Measurements from ENCODE around the gene ARHGAP22.

The ARHGAP22 gene

GRCh38 chr10:48495282-48496045 lies 109.4 kb downstream of the ARHGAP22 start:
- no peak for DNase-seq

DNA sequence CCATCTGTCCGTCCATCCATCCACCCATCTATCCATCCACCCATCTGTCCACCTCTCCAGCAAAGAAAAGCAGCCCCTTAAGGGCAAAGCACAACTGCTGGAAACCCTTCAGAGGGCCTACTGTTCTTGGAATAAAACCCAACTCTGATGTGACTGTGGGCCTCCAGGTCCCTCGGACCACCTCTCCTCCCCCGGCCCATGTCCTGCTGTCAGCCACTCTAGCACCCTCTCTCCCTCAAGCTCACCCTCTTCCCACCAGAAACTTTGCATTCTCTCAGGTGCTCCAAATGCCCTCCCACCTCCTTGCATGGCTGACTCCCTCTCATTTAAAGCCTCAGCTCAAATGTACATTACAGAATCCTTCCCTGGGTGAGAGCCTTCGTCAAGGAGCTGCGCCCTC lies 110.3 kb downstream of the ARHGAP22 start:
- DNase-seq = no peak

- DNase-seq = no peak
Observed at GRCh38 chr10:48494073-48494472, 110.8 kb downstream of the ARHGAP22 start.

GRCh38 chr10:48493083-48493871 lies 111.6 kb downstream of the ARHGAP22 start:
- DNase-seq = no peak

DNA sequence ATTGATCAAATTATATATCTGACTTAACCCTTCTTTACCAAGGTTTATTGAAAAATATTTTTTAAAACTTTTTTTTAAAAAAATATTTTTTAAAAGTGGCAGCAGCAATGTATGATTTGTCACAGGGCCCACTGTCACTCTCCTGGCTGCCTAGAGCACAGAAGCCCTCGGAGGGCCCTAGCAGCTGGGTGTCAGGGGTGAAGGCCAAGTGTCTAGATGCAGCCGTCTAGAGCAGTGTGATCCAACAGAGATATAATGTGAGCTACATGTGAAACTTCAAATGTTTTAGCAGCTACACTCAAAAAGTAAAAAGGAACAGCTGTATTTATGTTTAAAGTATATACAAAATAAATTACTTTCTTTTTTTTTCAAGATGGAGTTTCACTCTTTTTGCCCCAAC lies 112.7 kb downstream of the ARHGAP22 start:
- DNase-seq = no peak

DNA sequence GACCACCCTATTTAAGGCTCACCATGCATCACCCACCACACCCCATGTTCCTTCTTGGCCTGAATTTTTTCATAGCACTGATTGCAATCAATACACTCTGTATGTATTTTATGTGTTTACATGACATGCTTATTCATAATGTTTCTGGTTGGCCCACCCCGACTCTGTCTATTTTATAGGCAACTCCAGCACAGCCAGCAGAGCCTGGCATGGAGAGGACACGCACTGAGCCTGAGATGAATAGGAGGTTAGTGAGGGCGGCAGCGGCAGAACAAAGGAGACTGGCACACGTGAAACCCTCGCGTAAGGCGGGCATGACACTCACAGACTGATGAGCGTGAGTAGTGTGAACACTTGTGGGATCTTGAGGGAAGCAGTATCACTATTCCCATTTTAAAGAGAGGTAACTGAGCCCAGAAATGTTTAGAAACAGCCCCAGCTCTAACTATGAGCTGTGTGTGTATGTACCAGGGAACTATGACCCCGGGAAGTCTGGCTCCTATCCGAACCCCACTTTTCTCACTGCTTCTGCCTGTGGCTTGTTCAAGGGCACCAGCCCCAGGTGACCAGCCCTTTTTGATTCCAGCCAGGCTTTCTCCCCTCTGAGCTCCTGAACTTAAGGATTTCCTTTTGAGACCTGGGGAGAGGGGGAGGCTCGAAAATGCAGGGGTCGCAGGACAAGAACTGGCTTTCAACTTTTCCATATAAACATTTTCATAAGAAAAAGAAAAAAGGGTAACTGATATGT lies 113.3 kb downstream of the ARHGAP22 start:
- no peak for DNase-seq

DNA sequence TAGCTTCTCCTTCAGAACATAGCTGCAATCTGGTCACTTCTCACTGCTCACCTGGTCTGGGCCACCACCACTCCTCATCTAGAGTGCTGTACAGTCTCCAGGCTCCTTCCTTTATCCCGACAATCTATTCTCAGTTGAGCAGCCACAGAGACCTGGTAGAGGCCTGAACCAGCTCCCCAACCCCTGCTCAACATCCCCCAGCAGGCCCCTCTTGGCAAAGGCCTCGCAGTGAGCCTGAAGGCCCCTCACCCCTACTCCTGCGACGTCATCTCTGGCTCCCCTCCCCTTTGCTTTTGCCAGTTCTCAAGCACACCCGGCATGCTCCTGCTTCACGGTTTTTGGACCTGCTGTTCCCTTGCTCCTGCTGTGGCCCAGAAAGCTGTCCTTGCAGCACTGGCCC lies 113.9 kb downstream of the ARHGAP22 start:
- DNase-seq = no peak

GRCh38 chr10:48490571-48490940 lies 114.3 kb downstream of the ARHGAP22 start:
- no peak for DNase-seq

DNA sequence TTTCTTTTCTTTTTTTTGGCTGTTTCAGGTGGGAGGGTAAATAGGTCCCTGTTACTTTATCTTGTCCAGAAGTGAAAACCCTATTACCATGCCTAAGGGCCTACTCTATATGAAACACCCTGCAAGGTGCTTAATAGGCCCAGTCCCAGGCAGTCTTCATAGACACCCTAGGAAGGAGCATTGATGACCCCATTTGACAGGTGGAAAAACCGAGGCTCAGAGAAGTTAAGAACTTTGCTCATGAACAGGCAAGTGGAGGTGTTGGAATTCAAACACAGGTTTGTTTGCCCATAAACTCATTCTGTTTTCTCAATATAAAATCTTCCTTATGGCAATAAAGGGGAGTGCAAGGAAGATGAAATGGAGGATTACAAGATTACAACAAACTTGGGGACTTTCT lies 115.8 kb downstream of the ARHGAP22 start:
- no peak for DNase-seq

DNA sequence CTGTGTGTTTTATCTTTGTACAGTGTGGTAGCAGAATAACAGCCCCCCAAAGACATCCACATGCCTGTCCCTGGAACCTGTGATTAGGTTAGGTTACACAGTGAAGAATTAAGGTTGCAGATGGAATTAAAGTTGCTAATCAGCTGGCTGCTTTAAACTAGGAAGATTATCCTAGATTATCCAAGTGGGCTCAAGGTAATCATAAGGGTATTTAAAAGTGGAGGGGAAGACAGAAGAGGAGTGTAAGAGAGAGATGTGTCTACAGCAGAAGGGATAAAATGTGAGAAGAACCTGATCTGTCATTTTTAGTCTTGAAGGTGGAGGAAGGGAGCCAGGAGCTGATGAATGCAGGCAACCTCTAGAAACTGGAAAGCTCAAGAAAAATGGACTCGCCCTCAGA lies 117.6 kb downstream of the ARHGAP22 start:
- DNase-seq = no peak

DNA sequence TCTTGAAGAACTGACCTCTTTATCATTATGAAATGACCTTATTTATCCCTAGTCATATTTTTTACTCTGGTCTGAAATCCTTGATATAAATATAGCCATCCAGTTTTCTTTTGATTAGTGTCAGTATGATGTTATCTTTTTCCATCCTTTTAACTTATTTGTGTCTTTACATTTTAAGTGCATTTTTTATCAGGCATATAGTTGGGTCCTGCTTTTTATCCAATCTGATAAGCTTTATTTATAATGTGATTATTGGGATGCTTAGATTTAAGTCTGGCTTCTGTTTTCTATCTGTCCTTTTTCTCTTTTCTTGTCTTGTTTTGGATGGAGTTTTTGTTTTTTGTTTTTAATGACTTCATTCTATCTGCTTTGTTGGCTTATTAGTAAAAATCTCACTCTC lies 119.2 kb downstream of the ARHGAP22 start:
- DNase-seq = no peak

DNA sequence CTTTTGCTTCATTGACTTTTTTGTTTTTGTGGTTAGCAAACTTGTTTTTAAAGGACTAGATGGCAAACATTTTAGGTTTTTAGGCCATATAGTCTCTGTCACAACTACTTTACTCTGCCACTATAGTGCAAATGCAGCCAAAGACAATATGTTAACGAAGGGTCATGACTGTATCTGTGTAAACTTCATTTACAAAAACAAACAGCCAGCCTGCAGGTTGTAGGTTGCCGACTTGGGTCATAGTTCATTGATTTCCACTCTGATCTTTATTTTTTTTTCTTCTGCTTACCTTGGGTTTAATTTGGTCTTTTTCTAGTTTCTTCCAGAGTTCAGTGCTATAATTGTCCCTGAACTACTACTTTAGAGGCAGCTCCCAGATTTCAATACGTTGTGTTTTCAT lies 120.0 kb downstream of the ARHGAP22 start:
- no peak for DNase-seq

GRCh38 chr10:48482207-48482606 lies 122.7 kb downstream of the ARHGAP22 start:
- no peak for DNase-seq

- no peak for DNase-seq
Observed at GRCh38 chr10:48481385-48481784, 123.5 kb downstream of the ARHGAP22 start.

DNA sequence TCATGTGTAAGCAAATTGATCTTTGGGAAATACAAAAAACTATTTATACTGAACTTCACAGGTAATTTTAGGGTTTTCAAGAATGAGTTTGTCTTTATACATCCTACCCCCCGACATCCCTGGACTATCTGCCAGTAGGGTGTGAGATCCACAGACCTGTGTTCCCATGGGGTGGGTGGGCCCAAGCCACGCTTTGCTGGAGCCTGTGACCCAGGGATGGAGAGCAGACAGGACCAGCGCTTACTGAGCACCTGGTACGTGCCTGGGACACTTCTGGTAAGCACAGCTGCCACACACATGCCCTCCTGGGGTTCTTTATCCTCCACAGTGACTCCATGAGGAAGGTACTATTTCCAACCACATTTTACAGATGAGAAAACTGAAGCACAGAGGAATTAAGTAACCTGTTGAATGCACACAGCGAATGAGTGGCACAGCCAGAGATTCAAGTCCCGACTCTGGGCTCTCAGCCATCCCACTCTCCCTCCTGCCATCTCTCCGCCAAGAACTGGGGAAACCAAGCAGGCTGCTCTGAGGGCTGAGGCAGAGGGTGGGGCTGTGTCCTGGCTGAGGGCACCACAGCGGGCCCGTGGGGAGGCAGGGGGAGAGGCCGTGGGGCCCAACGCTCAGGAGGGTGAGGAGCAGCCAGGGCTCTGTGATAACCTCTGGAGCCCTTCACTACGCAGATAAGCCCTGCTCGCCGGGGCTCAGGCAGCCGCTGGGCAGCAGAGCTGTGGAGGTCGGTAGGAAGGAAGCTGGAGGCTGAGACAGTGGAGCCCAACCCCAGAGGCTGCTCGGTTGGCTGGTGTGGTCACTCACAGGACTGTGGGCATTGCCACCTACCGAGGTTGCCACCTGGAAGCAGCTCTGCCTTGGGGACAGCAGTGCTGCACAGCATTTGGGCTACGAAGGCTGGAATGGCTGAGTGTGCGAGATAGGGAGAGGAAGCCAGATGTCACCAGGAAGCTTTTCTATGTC lies 124.2 kb downstream of the ARHGAP22 start:
- DNase-seq = no peak

DNA sequence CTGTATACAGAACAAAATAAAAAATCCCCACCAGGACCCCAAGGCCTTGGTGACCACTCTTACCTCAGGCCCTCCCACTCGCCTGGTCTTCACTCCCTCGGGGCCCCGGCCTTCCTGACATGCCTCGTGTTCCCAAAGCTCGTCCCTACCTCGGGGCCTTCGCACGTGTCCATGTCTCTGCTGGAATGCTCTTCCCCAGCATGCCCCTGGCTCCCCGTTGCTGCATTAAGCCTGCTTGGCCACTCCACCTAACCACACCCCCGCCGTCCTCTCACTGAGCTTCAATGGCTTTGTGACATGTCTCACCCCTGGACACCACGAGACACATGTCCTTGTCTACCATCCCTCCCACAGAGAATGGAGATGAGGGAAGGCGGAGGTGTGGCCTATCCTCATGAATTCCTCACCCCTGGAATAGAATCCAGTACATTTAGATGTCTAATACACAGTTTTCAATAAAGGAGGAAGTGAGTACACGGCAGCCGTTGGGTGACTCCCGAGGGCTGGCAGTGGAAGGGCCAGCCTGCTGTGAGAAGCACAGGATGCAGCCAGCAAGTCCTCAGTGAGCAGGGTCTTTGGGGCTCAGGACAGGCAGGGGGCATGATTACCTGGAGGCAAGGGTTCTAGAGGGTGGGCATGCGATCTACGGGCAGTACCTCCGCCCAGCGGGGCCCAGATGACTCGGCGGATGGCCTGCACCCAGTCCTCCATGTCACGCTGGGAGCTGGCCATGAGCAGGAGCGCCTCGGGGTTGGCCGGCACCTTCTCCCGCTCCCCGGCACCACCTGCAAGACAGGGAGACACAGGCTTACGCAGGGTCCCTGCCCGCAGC lies 125.7 kb downstream of the ARHGAP22 start:
- no peak for DNase-seq

- DNase-seq = no peak
Observed at GRCh38 chr10:48478469-48478868, 126.4 kb downstream of the ARHGAP22 start.

- no peak for DNase-seq
Observed at GRCh38 chr10:48477616-48478015, 127.3 kb downstream of the ARHGAP22 start.

DNA sequence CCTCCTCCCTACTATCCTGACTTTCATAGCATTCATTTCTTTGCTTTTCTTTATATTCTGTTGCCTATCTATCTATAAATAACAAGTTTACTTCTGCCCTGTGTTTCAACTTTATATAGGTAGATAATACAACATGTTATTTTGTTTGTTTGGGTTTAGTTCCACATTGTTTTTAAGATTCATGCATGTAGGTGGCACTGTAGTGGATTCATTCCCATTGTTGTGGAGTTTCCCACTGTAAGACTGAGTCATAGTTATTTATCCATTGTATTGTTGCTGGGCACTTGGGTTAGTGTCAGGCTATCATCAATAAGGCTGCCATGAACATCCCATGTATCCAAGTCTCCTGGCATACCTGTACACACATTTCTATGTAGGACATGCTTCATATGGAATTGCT lies 127.7 kb downstream of the ARHGAP22 start:
- no peak for DNase-seq

- DNase-seq = no peak
Observed at GRCh38 chr10:48476279-48476982, 128.4 kb downstream of the ARHGAP22 start.

GRCh38 chr10:48475943-48476278 lies 129.0 kb downstream of the ARHGAP22 start:
- no peak for DNase-seq

Data from SHP77 treated with DMSO at 0.1 percent for 48 hours (cell line).